A673 (cell line): Measurements from ENCODE around the gene GRID1.

Source experiments
- CTCF ChIP-seq: fragments of 300-800, 200-600 bp; sonication (generic); conservative IDR thresholded peaks from 2 replicates; pipeline ENCODE4 v1.5.1; 2017; ENCODE audit warnings: low read depth, mild to moderate bottlenecking, antibody characterized with exemption, low read length, moderate library complexity, mixed read lengths
- EZH2 ChIP-seq: fragments of 200-600 bp; sonication (generic); IDR thresholded peaks from 2 replicates; pipeline ENCODE4 v1.6.1; 2017; ENCODE audit warnings: borderline replicate concordance, low read depth, mild to moderate bottlenecking, mixed read lengths, antibody characterized with exemption, low read length; ENCODE audit not compliant: poor library complexity, severe bottlenecking

GRCh38 chr10:86218160-86218559 is 148.4 kb downstream of the GRID1 start:
- TF ChIP-seq CTCF = no peak
- TF ChIP-seq EZH2 = no peak
